Duodenal mucosa (tissue), 2 donors: ENCODE data around the gene TMEM164.

Experiments
- H3K27ac ChIP-seq: one replicate; pipeline ENCODE4 v1.7.0; 2013; ENCODE audit warnings: low read depth, low read length
- H3K27me3 ChIP-seq, 2 donors: one replicate each; pipeline ENCODE4 v1.7.0; 2013; ENCODE audit warnings: low read length in 2 of 2, control low read depth in 1 of 2; ENCODE audit not compliant: insufficient read depth in 2 of 2, control insufficient read depth in 1 of 2
- H3K36me3 ChIP-seq, 2 donors: one replicate each; pipeline ENCODE4 v1.7.0; 2013; ENCODE audit warnings: low read length in 2 of 2, control low read depth in 1 of 2; ENCODE audit not compliant: insufficient read depth in 2 of 2, control insufficient read depth in 1 of 2
- H3K4me1 ChIP-seq, 2 donors: one replicate each; pipeline ENCODE4 v1.7.0; 2013; ENCODE audit warnings: low read length in 2 of 2, control low read depth in 1 of 2; ENCODE audit not compliant: insufficient read depth in 2 of 2, control insufficient read depth in 1 of 2
- H3K4me3 ChIP-seq, 2 donors: one replicate each; pipeline ENCODE4 v1.7.0; 2013; ENCODE audit warnings: low read length in 2 of 2, low read depth in 1 of 2
- H3K9ac ChIP-seq, 2 donors: one replicate each; pipeline ENCODE4 v1.7.0; 2013; ENCODE audit warnings: low read length in 2 of 2, low read depth in 1 of 2
- H3K9me3 ChIP-seq, 2 donors: one replicate each; pipeline ENCODE4 v1.7.0; 2013; ENCODE audit warnings: low read length in 2 of 2, control low read depth in 1 of 2; ENCODE audit not compliant: control insufficient read depth in 1 of 2

The TMEM164 gene

DNA sequence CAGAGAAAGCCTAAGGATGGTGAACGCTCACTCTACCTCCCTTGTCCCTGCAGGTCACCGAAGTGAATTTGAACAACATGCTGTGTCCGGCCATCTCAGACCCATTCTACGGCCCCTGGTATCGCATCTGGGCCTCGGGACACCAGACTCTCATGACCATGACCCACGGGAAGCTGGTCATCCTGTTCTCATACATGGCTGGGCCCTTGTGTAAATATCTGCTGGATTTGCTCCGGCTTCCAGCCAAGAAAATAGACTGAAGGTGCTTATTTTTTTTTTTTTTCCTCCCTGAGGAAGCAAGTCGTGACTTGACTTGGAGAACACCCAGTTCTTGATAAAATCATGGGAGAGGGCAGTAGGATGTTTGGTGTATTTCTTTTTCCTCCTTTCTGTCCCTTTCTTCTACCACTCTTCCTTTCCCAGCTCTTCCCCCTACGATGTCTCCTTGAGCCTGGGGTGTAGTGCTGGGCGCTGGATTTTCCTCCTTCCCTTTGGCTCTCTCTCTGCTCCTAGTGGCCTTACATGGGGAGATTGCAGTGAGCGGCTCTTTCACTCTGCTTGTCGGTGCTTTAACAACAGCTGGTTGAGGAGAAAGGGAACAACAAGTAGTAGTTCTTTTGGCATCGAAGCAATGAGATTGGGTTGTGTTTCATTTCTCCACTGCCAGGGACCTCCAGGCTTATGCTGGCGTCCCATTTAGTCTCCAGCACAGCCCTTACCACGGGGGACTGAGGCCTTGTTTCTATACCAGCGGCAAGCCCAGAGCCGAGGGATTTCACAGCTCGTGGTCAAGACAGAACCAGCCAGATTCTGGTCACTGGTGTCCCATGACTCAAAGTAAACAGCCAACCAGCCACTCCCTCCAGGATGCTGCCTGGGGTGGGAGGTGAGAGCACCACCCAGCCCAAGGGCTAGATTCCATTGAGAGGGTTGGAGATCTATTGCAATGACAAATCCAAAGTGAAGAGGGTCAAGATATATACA is 170.6 kb downstream of the TMEM164 start:
- no peak overlapping the region for H3K27ac ChIP-seq

DNA sequence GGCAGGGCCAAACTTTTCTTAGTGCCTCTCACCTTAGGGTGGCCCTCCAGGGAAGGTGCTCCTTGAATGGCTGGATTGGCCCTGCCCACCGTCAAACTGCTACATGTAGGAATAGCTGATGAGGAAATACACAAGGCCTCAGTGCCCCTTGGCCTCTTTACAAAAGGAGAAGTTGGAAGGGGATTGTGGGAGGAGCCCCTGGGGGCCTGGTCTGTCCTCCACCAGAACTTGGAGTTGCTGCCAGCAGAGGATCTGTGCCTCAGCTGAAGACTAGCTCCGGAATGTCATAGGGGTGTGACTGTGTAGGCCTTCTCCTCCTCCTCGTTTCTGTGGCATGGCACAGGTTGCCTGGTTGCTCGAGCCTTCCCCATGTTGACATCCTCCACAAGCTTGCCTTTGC is 172.2 kb downstream of the TMEM164 start:
- H3K9me3 ChIP-seq: no peaks in the 10 kb centered on the region
- no peaks in the 10 kb centered on the region for H3K27me3 ChIP-seq
- H3K4me1 ChIP-seq: peaks cover 0 to 4% of the 10 kb centered on the region in 2 donors
- no peak overlapping the region for H3K27ac ChIP-seq
- peaks cover 6 to 40% of the 10 kb centered on the region in 2 donors for H3K36me3 ChIP-seq
- H3K9ac ChIP-seq: no peak overlapping the region
- H3K4me3 ChIP-seq: no peak overlapping the region

More for the DNA sequence above, 170.6 kb downstream of the TMEM164 start:
- H3K9ac ChIP-seq: no peak overlapping the region
- no peaks in the 10 kb centered on the region for H3K9me3 ChIP-seq
- H3K36me3 ChIP-seq: peaks cover 4 to 36% of the 10 kb centered on the region in 2 donors
- no peak overlapping the region for H3K4me3 ChIP-seq
- no peaks in the 10 kb centered on the region for H3K27me3 ChIP-seq
- H3K4me1 ChIP-seq: no peaks in the 10 kb centered on the region

DNA sequence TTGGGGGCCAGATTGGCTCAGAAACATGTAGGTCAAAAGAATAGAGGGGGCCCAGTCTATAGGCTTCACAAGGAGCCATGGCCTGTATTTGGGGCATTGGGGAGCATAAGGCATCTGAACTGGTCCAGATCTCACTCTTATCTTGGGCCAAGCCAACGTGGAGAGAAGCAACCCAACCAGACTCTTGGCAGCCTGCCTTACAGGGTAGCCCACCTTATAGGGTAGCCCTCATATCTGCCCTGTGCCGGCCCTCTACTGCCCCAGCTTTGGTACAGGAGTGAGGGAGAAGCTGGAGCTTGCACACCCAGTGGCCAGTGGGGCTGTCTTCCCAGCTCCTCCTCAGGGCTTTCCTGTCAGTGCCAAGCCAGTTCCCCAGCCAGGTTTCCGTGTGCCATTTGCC is 172.8 kb downstream of the TMEM164 start:
- no peaks in the 10 kb centered on the region for H3K9me3 ChIP-seq
- H3K4me3 ChIP-seq: no peak overlapping the region
- H3K27me3 ChIP-seq: no peaks in the 10 kb centered on the region
- no peak overlapping the region for H3K27ac ChIP-seq
- peaks cover 0 to 4% of the 10 kb centered on the region in 2 donors for H3K4me1 ChIP-seq
- H3K9ac ChIP-seq: no peak overlapping the region
- H3K36me3 ChIP-seq: peaks cover 6 to 40% of the 10 kb centered on the region in 2 donors

DNA sequence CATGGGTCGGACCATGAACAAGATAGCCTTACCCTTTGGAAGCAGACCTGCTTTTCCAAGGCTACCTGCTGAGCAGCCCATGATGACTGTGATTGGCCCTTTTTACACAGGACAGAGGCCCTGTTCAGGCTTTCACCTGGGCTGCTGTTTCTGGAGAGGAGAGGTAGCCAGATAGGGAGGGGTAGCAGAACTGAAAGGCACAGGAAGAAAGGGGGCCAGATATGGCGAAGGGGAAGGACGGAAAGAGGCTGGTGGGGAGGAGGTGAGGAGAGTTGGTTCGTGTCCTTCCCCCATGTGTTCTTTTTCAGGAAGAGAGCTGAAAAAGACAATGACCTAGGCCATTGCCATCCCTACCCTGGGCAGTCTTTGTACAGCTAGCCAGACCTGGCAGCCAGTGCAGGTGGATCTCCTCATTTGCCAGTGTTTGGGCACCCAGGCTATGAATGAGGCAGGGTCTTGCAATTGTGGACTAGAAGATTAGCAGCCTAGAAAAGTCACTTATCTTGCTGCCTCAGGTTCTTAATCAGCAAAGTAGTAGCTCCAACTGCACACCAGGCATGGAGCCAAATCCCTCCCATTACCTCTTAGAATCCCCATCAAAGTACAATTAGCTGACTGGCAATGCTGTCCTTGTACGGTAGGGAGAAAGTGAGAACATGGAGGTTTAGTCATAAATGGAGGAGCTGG is 175.4 kb downstream of the TMEM164 start:
- no peaks in the 10 kb centered on the region for H3K9me3 ChIP-seq
- no peak overlapping the region for H3K4me3 ChIP-seq
- H3K27ac ChIP-seq: no peak overlapping the region
- H3K9ac ChIP-seq: no peak overlapping the region
- H3K27me3 ChIP-seq: no peaks in the 10 kb centered on the region
- peaks cover 12 to 24% of the 10 kb centered on the region in 2 donors for H3K36me3 ChIP-seq
- peaks cover 0 to 4% of the 10 kb centered on the region in 2 donors for H3K4me1 ChIP-seq

DNA sequence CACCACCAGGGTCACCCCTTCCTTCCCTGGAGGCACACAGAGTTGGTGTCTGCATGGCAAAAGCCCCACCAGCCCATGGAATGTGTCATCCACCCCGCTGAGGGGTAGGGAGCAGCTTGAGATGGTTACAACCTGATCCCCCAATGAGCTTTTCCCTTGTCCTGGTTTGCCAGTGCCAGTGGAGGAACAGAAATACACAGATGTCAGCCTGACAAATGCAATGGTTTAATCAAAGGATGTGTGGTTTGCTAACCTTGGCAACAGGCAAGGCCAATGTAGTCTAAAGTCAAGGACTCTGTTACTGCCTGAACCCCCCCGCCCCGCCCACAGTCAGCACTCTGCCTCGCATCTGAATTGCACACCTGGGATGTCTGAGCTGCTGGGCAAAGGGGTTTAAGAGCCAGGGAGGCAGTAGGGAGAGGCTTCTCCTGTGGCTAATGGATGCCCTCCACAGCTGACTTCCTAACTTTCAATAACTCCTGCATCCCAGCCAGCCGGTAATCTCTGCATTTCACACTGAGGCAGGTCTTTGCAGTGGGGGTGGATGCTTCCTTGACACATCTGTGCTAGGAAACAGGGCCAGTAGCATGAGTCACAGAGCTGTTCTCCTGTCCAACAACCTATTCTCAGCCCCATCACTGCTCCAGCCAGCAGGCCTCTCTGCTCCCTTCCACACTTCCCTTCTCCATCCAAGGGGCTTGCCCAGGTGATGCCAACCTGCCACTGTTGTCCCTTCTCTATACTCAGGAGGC is 177.4 kb downstream of the TMEM164 start:
- no peaks in the 10 kb centered on the region for H3K27me3 ChIP-seq
- H3K36me3 ChIP-seq: peaks cover 12 to 13% of the 10 kb centered on the region in 2 donors
- H3K27ac ChIP-seq: no peak overlapping the region
- H3K9ac ChIP-seq: no peak overlapping the region
- no peaks in the 10 kb centered on the region for H3K9me3 ChIP-seq
- H3K4me3 ChIP-seq: no peak overlapping the region
- peaks cover 0 to 4% of the 10 kb centered on the region in 2 donors for H3K4me1 ChIP-seq

DNA sequence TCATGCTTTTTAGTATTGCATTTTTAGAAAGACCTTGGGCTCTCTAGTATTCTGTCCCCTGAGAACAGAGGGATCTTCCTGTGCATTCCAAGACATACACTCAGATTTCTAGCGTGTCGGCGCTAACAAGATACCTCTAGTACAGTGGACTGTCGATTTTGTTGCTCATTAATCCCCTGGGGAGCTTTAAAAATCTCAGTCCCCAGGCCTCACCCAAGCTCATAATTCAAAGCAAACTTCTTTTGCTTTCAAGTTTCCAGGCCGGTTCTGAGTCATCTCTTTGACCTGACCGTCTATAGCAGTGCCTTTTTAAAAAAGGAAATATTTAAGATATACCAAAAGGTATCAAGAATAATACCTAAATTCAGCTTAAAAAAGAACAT is 178.0 kb downstream of the TMEM164 start:
- Histone ChIP-seq H3K4me3 (no peak overlapping the region), H3K9me3 (no peaks in the 10 kb centered on the region), H3K36me3 (peaks cover 12% of the 10 kb centered on the region in 2 donors), H3K27ac (no peak overlapping the region), H3K9ac (no peak overlapping the region), H3K4me1 (peaks cover 0 to 4% of the 10 kb centered on the region in 2 donors), H3K27me3 (no peaks in the 10 kb centered on the region)

DNA sequence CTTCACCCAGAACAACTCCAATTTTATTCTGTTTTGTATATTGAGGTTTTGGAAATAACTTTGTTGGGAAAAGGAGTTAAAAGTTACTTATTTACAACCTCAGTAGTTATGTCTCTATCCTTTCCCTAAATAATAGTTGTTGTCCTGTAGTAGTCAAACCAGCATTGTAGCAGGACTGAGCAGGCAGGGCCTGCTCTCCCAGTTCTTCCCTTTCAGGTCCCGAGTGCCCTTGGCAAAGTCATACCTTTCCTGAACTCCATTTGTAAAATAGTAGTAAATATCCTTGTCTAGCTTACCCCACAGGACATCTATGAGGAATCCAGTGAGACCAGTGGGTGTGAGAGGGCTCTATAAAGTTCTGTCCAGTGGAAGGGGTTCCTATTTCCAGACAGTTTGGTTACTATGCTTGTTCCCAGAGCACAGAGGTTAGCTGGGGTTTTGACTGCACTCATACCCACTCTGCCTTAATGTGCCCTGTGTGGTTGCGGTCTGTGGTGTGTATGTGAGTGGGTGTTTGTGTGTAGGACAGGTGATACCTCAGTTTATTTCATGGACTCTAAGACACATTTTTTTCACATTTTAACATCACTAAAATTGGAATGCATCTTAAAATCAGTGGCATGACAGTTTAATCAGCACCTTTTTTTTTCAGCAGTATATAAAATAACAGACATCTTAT is 178.7 kb downstream of the TMEM164 start:
- H3K4me3 ChIP-seq: no peak overlapping the region
- no peak overlapping the region for H3K9ac ChIP-seq
- no peaks in the 10 kb centered on the region for H3K9me3 ChIP-seq
- peaks cover 0 to 4% of the 10 kb centered on the region in 2 donors for H3K4me1 ChIP-seq
- no peak overlapping the region for H3K27ac ChIP-seq
- H3K27me3 ChIP-seq: no peaks in the 10 kb centered on the region
- H3K36me3 ChIP-seq: peaks cover 12% of the 10 kb centered on the region in 2 donors

DNA sequence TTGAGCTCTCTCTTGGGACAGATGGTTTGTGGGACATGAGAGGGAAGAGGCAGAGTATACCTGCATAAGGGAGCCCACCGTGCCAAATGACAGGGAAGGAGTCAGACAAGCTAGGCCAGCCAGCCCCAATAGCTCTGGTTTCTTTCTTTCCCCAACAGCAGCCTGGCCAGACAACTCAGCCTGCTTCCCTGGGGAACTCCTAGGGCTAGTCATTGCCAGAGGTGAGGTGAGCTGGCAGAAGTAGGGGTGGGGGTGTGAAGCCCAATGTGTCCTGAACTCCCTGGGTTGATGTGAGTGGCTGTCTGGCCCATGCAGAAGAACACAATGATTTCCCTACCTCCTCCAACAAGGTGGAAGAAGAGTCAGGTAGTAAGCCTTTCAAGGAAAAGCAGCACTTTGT is 179.4 kb downstream of the TMEM164 start:
- no peak overlapping the region for H3K9ac ChIP-seq
- no peak overlapping the region for H3K27ac ChIP-seq
- no peaks in the 10 kb centered on the region for H3K9me3 ChIP-seq
- peaks cover 0 to 4% of the 10 kb centered on the region in 2 donors for H3K4me1 ChIP-seq
- no peak overlapping the region for H3K4me3 ChIP-seq
- peaks cover 10 to 12% of the 10 kb centered on the region in 2 donors for H3K36me3 ChIP-seq
- H3K27me3 ChIP-seq: no peaks in the 10 kb centered on the region

DNA sequence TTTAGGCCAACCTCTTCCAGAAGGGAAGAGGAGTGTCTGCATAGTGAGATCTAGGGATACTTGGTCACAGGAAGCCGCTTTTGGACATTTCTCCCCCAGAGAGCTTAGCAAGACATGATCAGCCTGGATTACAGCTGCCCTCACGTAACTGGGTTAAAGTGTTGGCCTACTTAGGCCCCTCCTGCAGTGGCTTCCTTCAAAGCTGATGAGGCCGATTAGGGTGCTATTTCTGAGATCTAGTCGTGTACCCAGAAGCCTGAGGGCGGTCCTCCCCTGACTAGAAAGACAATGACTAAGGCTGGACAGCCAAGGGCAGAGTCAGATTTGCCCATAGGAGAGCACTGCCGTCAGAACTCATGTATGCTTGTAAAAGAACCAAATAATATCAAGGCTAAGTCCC is 180.0 kb downstream of the TMEM164 start:
- H3K36me3 ChIP-seq: peaks cover 8 to 11% of the 10 kb centered on the region in 2 donors
- no peaks in the 10 kb centered on the region for H3K27me3 ChIP-seq
- peaks cover 0 to 4% of the 10 kb centered on the region in 2 donors for H3K4me1 ChIP-seq
- H3K4me3 ChIP-seq: no peak overlapping the region
- H3K9ac ChIP-seq: no peak overlapping the region
- no peaks in the 10 kb centered on the region for H3K9me3 ChIP-seq
- H3K27ac ChIP-seq: no peak overlapping the region
